ENCODE data around the gene OR10H1. TPM values are rescaled to one million over a fixed set of nuclear protein-coding genes. Genes with fewer than 3 reads are reported as not detected.

OR10H1 gene, protein sequence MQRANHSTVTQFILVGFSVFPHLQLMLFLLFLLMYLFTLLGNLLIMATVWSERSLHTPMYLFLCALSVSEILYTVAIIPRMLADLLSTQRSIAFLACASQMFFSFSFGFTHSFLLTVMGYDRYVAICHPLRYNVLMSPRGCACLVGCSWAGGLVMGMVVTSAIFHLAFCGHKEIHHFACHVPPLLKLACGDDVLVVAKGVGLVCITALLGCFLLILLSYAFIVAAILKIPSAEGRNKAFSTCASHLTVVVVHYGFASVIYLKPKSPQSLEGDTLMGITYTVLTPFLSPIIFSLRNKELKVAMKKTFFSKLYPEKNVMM
- total RNA-seq = not detected
- long read RNA-seq = 0 reads

DNA sequence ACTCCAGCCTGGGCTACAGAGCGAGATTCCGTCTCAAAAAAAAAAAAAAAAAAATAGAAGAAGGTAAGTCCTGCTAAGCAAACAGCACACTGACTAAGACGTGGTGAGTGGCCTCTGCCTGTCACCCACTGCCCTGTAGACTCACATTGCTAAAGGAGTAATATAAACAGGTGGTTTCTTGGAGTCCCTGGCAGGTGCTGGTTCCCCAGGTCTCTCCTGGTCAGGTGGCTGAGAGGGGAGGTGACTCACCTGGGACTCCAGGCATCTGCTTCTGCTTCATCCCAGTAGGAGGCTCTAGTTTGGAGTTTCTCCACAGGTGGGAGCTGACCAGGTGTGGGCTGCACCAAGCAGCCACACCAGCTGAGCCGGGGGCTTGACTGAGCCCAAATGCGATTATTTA lies at the start of gene OR10H1:
TSS of gene OR10H1 (minus strand) at position 359 of the 400 bp plus-strand sequence. CDS start 7,627 bp downstream, outside the sequence.
- intact Hi-C loops (cut with DNase I) = no loop called here
- TF ChIP-seq, protein P1, sequence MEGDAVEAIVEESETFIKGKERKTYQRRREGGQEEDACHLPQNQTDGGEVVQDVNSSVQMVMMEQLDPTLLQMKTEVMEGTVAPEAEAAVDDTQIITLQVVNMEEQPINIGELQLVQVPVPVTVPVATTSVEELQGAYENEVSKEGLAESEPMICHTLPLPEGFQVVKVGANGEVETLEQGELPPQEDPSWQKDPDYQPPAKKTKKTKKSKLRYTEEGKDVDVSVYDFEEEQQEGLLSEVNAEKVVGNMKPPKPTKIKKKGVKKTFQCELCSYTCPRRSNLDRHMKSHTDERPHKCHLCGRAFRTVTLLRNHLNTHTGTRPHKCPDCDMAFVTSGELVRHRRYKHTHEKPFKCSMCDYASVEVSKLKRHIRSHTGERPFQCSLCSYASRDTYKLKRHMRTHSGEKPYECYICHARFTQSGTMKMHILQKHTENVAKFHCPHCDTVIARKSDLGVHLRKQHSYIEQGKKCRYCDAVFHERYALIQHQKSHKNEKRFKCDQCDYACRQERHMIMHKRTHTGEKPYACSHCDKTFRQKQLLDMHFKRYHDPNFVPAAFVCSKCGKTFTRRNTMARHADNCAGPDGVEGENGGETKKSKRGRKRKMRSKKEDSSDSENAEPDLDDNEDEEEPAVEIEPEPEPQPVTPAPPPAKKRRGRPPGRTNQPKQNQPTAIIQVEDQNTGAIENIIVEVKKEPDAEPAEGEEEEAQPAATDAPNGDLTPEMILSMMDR (IDR thresholded peaks at IDR 0.05) = no peak
- TF ChIP-seq POLR2A (IDR thresholded peaks at IDR 0.05) = no peak
- Histone ChIP-seq H3K4me3 (no peak within 1 kb of the TSS), H3K27ac (no peak within 1 kb of the TSS), H3K4me1 (no peaks in the 10 kb centered on the region), H3K36me3 (no peaks in the 10 kb centered on the region), H3K9me3 (no peaks in the 10 kb centered on the region), H3K27me3 (no peaks in the 10 kb centered on the region)
- WGBS (ENCODE audit: insufficient coverage, low coverage, low lambda C conversion rate, missing lambda C conversion rate) = 0% methylated on average over 1 of the region's 5 CpGs
- DNase-seq (no peak), ATAC-seq (no peak)

DNA sequence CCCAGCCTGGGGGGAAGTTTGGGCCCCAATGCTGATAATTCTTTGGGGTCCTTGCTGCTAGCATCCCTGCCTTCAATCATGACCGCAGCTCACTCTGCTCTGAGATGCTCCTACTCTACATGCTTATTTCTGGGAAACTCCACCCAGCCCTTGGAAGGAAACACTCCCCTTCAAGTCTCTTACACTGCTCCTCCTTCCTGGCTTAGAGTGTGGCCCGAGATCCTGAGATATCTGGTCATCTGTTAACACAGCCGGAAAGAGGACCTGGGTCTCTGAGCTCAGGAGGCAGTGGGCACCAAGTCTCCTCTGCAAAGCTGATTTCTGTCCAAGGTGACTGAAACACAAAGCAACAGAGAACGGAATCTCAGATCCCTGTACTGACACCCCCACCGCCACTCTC lies 49.4 kb upstream of the OR10H1 start:
- peaks cover 0 to 10% (median 2%) of the 10 kb centered on the region in 4 donors for H3K4me1 ChIP-seq
- ATAC-seq (no peak), DNase-seq (no peak)
- TF ChIP-seq, protein P1 (IDR thresholded peaks at IDR 0.05) = no peak
- no peak for TF ChIP-seq POLR2A (IDR thresholded peaks at IDR 0.05)
- intact Hi-C loops (cut with DNase I) = no loop called here
- H3K36me3 ChIP-seq = no peaks in the 10 kb centered on the region
- no peak overlapping the region for H3K27ac ChIP-seq
- H3K4me3 ChIP-seq = no peak overlapping the region
- WGBS (ENCODE audit: insufficient coverage, low coverage, low lambda C conversion rate, missing lambda C conversion rate) = 72% methylated on average over 4 of the region's 5 CpGs
- no peaks in the 10 kb centered on the region for H3K27me3 ChIP-seq
- H3K9me3 ChIP-seq = no peaks in the 10 kb centered on the region

DNA sequence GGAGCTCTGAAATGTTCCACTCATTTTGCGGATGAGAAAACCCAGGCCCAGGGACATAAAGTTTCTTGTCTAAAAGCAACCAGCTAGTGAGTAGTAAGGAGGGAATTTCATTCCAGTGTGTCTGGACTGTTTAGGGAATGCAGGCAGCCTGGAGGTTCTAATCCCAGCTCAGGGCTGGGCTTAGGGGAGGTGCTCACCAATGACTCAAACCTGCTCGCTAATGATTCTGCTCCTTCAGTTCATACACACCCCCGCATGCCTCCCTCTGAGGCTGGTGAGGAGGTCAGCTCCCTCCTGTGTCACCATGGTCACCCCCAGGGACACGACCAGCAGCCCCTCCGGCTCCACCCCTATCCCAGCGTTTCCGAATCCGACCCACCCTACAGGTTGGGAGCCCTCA lies 47.8 kb upstream of the OR10H1 start:
- H3K36me3 ChIP-seq = no peaks in the 10 kb centered on the region
- WGBS (ENCODE audit: insufficient coverage, low coverage, low lambda C conversion rate, missing lambda C conversion rate) = 52% methylated on average over 2 of the region's 8 CpGs
- H3K9me3 ChIP-seq = no peaks in the 10 kb centered on the region
- DNase-seq = no peak
- peak in 1 of 4 donors; percentile 17 for ATAC-seq
- no peaks in the 10 kb centered on the region for H3K27me3 ChIP-seq
- H3K4me3 ChIP-seq = no peak overlapping the region
- peaks cover 0 to 5% (median 0%) of the 10 kb centered on the region in 4 donors for H3K4me1 ChIP-seq
- intact Hi-C loops (cut with DNase I) = no loop called here
- H3K27ac ChIP-seq = no peak overlapping the region
- TF ChIP-seq, protein P1 (IDR thresholded peaks at IDR 0.05) = no peak
- no peak for TF ChIP-seq POLR2A (IDR thresholded peaks at IDR 0.05)

DNA sequence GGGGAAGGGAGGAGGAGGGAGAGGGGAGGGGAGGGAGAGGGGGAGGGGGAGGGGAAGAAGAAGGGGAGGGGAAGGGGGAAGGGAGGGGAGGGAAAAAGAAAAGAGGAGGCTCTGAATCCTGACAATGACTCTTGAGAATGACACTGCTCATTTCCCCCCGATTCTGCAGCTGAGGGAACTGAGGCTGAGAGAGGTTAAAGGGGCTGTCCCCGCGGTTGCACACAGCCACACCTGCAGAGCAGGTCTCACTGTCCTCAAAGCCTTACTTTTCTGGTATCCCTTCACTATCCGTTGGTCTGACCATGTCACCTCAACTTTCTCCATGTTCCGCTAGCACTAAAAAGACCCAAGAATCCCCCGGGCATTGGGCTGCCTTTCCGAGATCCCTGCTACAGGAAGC lies 47.0 kb upstream of the OR10H1 start:
- H3K4me1 ChIP-seq = peaks cover 0 to 5% (median 0%) of the 10 kb centered on the region in 4 donors
- intact Hi-C loops (cut with DNase I) = no loop called here
- H3K36me3 ChIP-seq = no peaks in the 10 kb centered on the region
- no peak overlapping the region for H3K27ac ChIP-seq
- no peak for TF ChIP-seq POLR2A (IDR thresholded peaks at IDR 0.05)
- TF ChIP-seq, protein P1 (IDR thresholded peaks at IDR 0.05) = no peak
- H3K9me3 ChIP-seq = no peaks in the 10 kb centered on the region
- DNase-seq (no peak), ATAC-seq (no peak)
- no peaks in the 10 kb centered on the region for H3K27me3 ChIP-seq
- H3K4me3 ChIP-seq = no peak overlapping the region
- 41% methylated on average over 7 of the region's 7 CpGs for WGBS (ENCODE audit: insufficient coverage, low coverage, low lambda C conversion rate, missing lambda C conversion rate)

Data from right lobe of liver (tissue), 6 donors.